IMR-90 (cell line): ENCODE data around the gene ACTRT2. TPM values are rescaled to one million over a fixed set of nuclear protein-coding genes. Genes with fewer than 3 reads are reported as not detected.

Experiments used
- ATAC-seq: fragments of 200-7000 bp; cut with Tn5 transposase; 2 replicates; pipeline ENCODE4 v1.9.1; 2020; ENCODE audit warnings: low read depth, mild to moderate bottlenecking, moderate library complexity
- BruUV-seq: library from RNA; stranded (reverse); fragments of 400-500 nt; replicated peaks from 2 replicates; lab custom pipeline; 2021; lab: Mats Ljungman, UMichigan
- CTCF ChIA-PET: fragments of 300-600 bp; formaldehyde crosslinking; extraction: SDS; loops from one replicate; lab custom pipeline; 2021; ENCODE audit warnings: antibody characterized with exemption; lab: Yijun Ruan, JAX
- POLR2A ChIA-PET: fragments of 300-600 bp; sonication (Branson Sonifier 250); formaldehyde crosslinking; loops from one replicate; lab custom pipeline; 2022; ENCODE audit warnings: antibody characterized with exemption; ENCODE audit not compliant: unreplicated experiment; lab: Charles Lee
- DNase-seq: peaks from one replicate; pipeline ENCODE4 v3.0.0; 2013
- H2AFZ ChIP-seq: replicated peaks from 2 replicates; pipeline ENCODE3; 2013; ENCODE audit warnings: low read length, mild to moderate bottlenecking; ENCODE audit not compliant: poor library complexity
- H2AK5ac ChIP-seq: 2 replicates; pipeline ENCODE4 v1.6.1; 2013; ENCODE audit warnings: low read depth, low read length, inconsistent platforms
- H2AK9ac ChIP-seq: replicated peaks from 2 replicates; pipeline ENCODE3; 2013; ENCODE audit warnings: mild to moderate bottlenecking, low read depth, low read length, moderate library complexity; ENCODE audit not compliant: poor library complexity
- H2BK120ac ChIP-seq: 2 replicates; pipeline ENCODE4 v1.6.1; 2013; ENCODE audit warnings: low read depth, low read length, inconsistent platforms
- H2BK15ac ChIP-seq: 3 replicates; pipeline ENCODE4 v1.6.1; 2013; ENCODE audit warnings: low read depth, low read length, inconsistent platforms
- H2BK20ac ChIP-seq: 2 replicates; pipeline ENCODE4 v1.6.1; 2013; ENCODE audit warnings: low read depth, mild to moderate bottlenecking, inconsistent platforms, low read length, moderate library complexity
- H2BK5ac ChIP-seq: 2 replicates; pipeline ENCODE4 v1.6.1; 2013; ENCODE audit warnings: mild to moderate bottlenecking, low read depth, low read length, inconsistent platforms; ENCODE audit not compliant: poor library complexity, severe bottlenecking
- H3K14ac ChIP-seq: replicated peaks from 2 replicates; pipeline ENCODE4 v1.6.1; 2013; ENCODE audit warnings: low read depth, low read length, inconsistent platforms
- H3K18ac ChIP-seq: 2 replicates; pipeline ENCODE4 v1.6.1; 2013; ENCODE audit warnings: low read depth, low read length, control low read depth
- H3K23ac ChIP-seq: 2 replicates; pipeline ENCODE4 v1.6.1; 2013; ENCODE audit warnings: low read depth, low read length, inconsistent platforms
- H3K27ac ChIP-seq: 2 replicates; pipeline ENCODE4 v1.5.1; 2013; ENCODE audit warnings: mild to moderate bottlenecking, control low read depth, low read length; ENCODE audit not compliant: insufficient read depth
- H3K27me3 ChIP-seq: 2 replicates; pipeline ENCODE4 v1.6.1; 2013; ENCODE audit warnings: low read length; ENCODE audit not compliant: control insufficient read depth, insufficient read depth
- H3K36me3 ChIP-seq: 2 replicates; pipeline ENCODE4 v1.6.1; 2013; ENCODE audit warnings: low read length, mixed read lengths; ENCODE audit not compliant: control insufficient read depth, insufficient read depth
- H3K4ac ChIP-seq: 2 replicates; pipeline ENCODE4 v1.6.1; 2013; ENCODE audit warnings: low read depth, low read length, inconsistent platforms
- H3K4me1 ChIP-seq: 2 replicates; pipeline ENCODE4 v1.6.1; 2013; ENCODE audit warnings: low read length, mixed read lengths; ENCODE audit not compliant: control insufficient read depth, insufficient read depth
- H3K4me2 ChIP-seq: 2 replicates; pipeline ENCODE4 v1.6.1; 2013; ENCODE audit warnings: low read depth, mild to moderate bottlenecking, control low read depth, low read length, moderate library complexity
- H3K4me3 ChIP-seq: 2 replicates; pipeline ENCODE4 v1.5.1; 2013; ENCODE audit warnings: low read depth, mild to moderate bottlenecking, control low read depth, low read length, moderate library complexity; ENCODE audit not compliant: insufficient read depth
- H3K56ac ChIP-seq: 2 replicates; pipeline ENCODE4 v1.6.1; 2013; ENCODE audit warnings: low read length, inconsistent platforms; ENCODE audit not compliant: insufficient read depth; ENCODE audit errors: extremely low read depth
- H3K79me1 ChIP-seq, 2 experiments: 2 replicates each; pipeline ENCODE4 v1.6.1; 2013; ENCODE audit warnings: low read length in 2 of 2, inconsistent platforms in 1 of 2, low read depth in 1 of 2
- H3K9ac ChIP-seq: 2 replicates; pipeline ENCODE4 v1.6.1; 2013; ENCODE audit warnings: low read depth, low read length, control low read depth
- H3K9me1 ChIP-seq: 2 replicates; pipeline ENCODE4 v1.6.1; 2013; ENCODE audit warnings: low read length, inconsistent platforms; ENCODE audit not compliant: insufficient read depth
- H3K9me3 ChIP-seq: 2 replicates; pipeline ENCODE4 v1.6.1; 2013; ENCODE audit warnings: low read length; ENCODE audit not compliant: control insufficient read depth, insufficient read depth
- H4K20me1 ChIP-seq: 2 replicates; pipeline ENCODE4 v1.6.1; 2013; ENCODE audit warnings: low read length, inconsistent platforms; ENCODE audit not compliant: insufficient read depth
- H4K5ac ChIP-seq: 2 replicates; pipeline ENCODE4 v1.6.1; 2013; ENCODE audit warnings: mild to moderate bottlenecking, low read depth, low read length, control low read depth
- H4K8ac ChIP-seq, 2 experiments: 2 replicates each; pipeline ENCODE4 v1.6.1; 2013; ENCODE audit warnings: low read depth in 2 of 2, low read length in 2 of 2, control low read depth in 1 of 2, inconsistent platforms in 1 of 2
- H4K91ac ChIP-seq: 2 replicates; pipeline ENCODE4 v1.6.1; 2013; ENCODE audit warnings: low read depth, low read length, inconsistent platforms; ENCODE audit not compliant: insufficient read depth
- CEBPB ChIP-seq: IDR thresholded peaks from 2 replicates; pipeline ENCODE4 v1.6.1; 2012; ENCODE audit warnings: low read depth, low read length, improper control_type of control experiment
- CTCF ChIP-seq: conservative IDR thresholded peaks from 2 replicates; pipeline ENCODE4 v1.5.1; 2012; ENCODE audit warnings: mild to moderate bottlenecking, low read depth, low read length, improper control_type of control experiment
- ELK1 ChIP-seq: fragments of 150-350 bp; IDR thresholded peaks from 2 replicates; pipeline ENCODE4 v1.6.1; 2016; ENCODE audit warnings: low read depth, mild to moderate bottlenecking, low read length, moderate library complexity, borderline replicate concordance
- MAFK ChIP-seq: IDR thresholded peaks from 2 replicates; pipeline ENCODE4 v1.6.1; 2012; ENCODE audit warnings: low read depth, low read length, improper control_type of control experiment
- NFE2L2 ChIP-seq: fragments of 150-350 bp; IDR thresholded peaks from 2 replicates; pipeline ENCODE4 v1.6.1; 2016; ENCODE audit warnings: low read depth, mild to moderate bottlenecking, low read length
- POLR2A ChIP-seq: IDR thresholded peaks from 2 replicates; pipeline ENCODE4 v1.6.1; 2012; ENCODE audit warnings: mild to moderate bottlenecking, low read depth, low read length
- RCOR1 ChIP-seq: IDR thresholded peaks from 2 replicates; pipeline ENCODE4 v1.6.1; 2012; ENCODE audit warnings: mild to moderate bottlenecking, low read length, improper control_type of control experiment; ENCODE audit not compliant: insufficient replicate concordance
- RFX5 ChIP-seq: IDR thresholded peaks from 2 replicates; pipeline ENCODE4 v1.8.0; 2012; ENCODE audit warnings: low read depth, mild to moderate bottlenecking, low read length, moderate library complexity
- SMC3 ChIP-seq: fragments of 150-350 bp; IDR thresholded peaks from 2 replicates; pipeline ENCODE4 v1.6.1; 2016; ENCODE audit warnings: low read depth, mild to moderate bottlenecking, antibody characterized with exemption, low read length, moderate library complexity
- WGBS, 2 experiments: methylation state at CpG; one replicate each; pipeline versions ENCODE4 v1.1.5 to v1.1.7; 2013; ENCODE audit warnings: missing lambda C conversion rate in 2 of 2; ENCODE audit not compliant: insufficient read length in 1 of 2; ENCODE audit errors: extremely low coverage in 2 of 2; 5-methylcytosine and 5-hydroxymethylcytosine counted together
- dilution Hi-C: fragments of 300-500 bp; cut with HindIII; formaldehyde crosslinking; loops from one replicate; pipeline ENCODE4 v1.14.3; 2018; ENCODE audit warnings: low sequenced_read_pairs; ENCODE audit not compliant: unreplicated experiment
- in situ Hi-C: fragments of 300-500 bp; cut with MboI; formaldehyde crosslinking; loops from 3 replicates; pipeline ENCODE4 v1.14.3; 2019; ENCODE audit warnings: low sequenced_read_pairs, inconsistent platforms, mixed read lengths
- intact Hi-C: fragments of 100-400 bp; cut with micrococcal nuclease; formaldehyde crosslinking; loops from 2 replicates; pipeline ENCODE4 v1.10.0; 2022
- polyA plus RNA-seq, 3 experiments: library from polyadenylated mRNA; depleted of rRNA; stranded (reverse); fragments of >200 nt; gene quantifications; 2 replicates each; pipeline ENCODE4 v1.2.3, GENCODE V29; 2012; ENCODE audit warnings: low replicate concordance in 1 of 3
- total RNA-seq: library from RNA; depleted of rRNA; stranded (reverse); fragments of >200 nt; gene quantifications from 2 replicates; pipeline ENCODE4 v1.2.3, GENCODE V29; 2012

ACTRT2 gene
- total and polyA plus RNA-seq, 2 of the 4 experiments (the other 2 are of a cell fraction) = not detected

- no peak overlapping the region for H3K4me3 ChIP-seq
- ATAC-seq (no peak), DNase-seq (no peak)
- H4K20me1 ChIP-seq = no peaks in the 10 kb centered on the region
- H3K9me3 ChIP-seq = peaks cover 65% of the 10 kb centered on the region
- H3K14ac ChIP-seq = no peak overlapping the region
- H4K91ac ChIP-seq = no peak overlapping the region
- no peaks in the 10 kb centered on the region for H3K4me1 ChIP-seq
- H3K27ac ChIP-seq = no peak overlapping the region
- no peaks in the 10 kb centered on the region for H3K27me3 ChIP-seq
- H2AK9ac ChIP-seq = no peak overlapping the region
- no TSS peak for BruUV-seq
- in situ Hi-C loops (no loop called here), dilution Hi-C loops (no loop called here), intact Hi-C loops (no loop called here)
- H3K56ac ChIP-seq = no peak overlapping the region
- no peak overlapping the region for H2BK5ac ChIP-seq
- no peak overlapping the region for H2BK15ac ChIP-seq
- H3K18ac ChIP-seq = no peak overlapping the region
- H3K79me1 ChIP-seq = no peaks in the 10 kb centered on the region
- H3K9me1 ChIP-seq = no peaks in the 10 kb centered on the region
- H2BK20ac ChIP-seq = no peak overlapping the region
- H3K4ac ChIP-seq = no peak overlapping the region
- H2BK120ac ChIP-seq = no peak overlapping the region
- no peak overlapping the region for H4K8ac ChIP-seq
- CTCF ChIA-PET = no interaction called here
- no peak overlapping the region for H4K5ac ChIP-seq
- no peak overlapping the region for H3K9ac ChIP-seq
- 64% methylated on average over 12 of the region's 17 CpGs; no CpG with 5 or more reads in 1 of the 2 experiments for WGBS, 2 experiments
- no peak overlapping the region for H2AFZ ChIP-seq
- no peak overlapping the region for H3K23ac ChIP-seq
- TF ChIP-seq SMC3 (no peak), RFX5 (no peak), MAFK (no peak), CTCF (no peak), RCOR1 (no peak), NFE2L2 (no peak), CEBPB (no peak), ELK1 (no peak), POLR2A (no peak)
- H3K4me2 ChIP-seq = no peak overlapping the region
- no peak overlapping the region for H2AK5ac ChIP-seq
- H3K36me3 ChIP-seq = no peaks in the 10 kb centered on the region
- POLR2A ChIA-PET = no interaction called here
Observed at GRCh38 chr1:3017440-3018050, 3.7 kb upstream of the ACTRT2 start.
